NAMALWA (cell line): ENCODE data around the gene YEATS4.
"Not testable (repeated sequence)": the region's sequence is repeated elsewhere in the genome, so short reads cannot be mapped to it uniquely, and the experiment has no call there.

Experiments used
- DNase-seq: peaks from one replicate; pipeline ENCODE4 v3.0.0-alpha.2; 2015; ENCODE audit warnings: low spot score

The YEATS4 gene

GRCh38 chr12:69359531-69360347 lies at the start of gene YEATS4:
YEATS4 (plus strand) TSS chr12:69359743; CDS start chr12:69359973, 230 bp downstream.
- peak; percentile 93 for DNase-seq

GRCh38 chr12:69313209-69313608 lies 46.3 kb upstream of the YEATS4 start:
- no peak for DNase-seq

- not testable (repeated sequence) for DNase-seq
These were observed 42.8 kb upstream of the YEATS4 start for GRCh38 chr12:69316784-69317183.

- DNase-seq, result not testable (repeated sequence)
These were observed 42.3 kb upstream of the YEATS4 start for GRCh38 chr12:69317233-69317632.

- no peak for DNase-seq
These were observed 41.3 kb upstream of the YEATS4 start for GRCh38 chr12:69318225-69318624.

- peak; percentile 15 for DNase-seq
These were observed 38.2 kb upstream of the YEATS4 start for GRCh38 chr12:69321351-69321750.

- DNase-seq, result peak; percentile 19
These were observed 34.6 kb upstream of the YEATS4 start for GRCh38 chr12:69324797-69325466.

- DNase-seq, result no peak
These were observed 31.1 kb upstream of the YEATS4 start for GRCh38 chr12:69328426-69328825.

- peak; percentile 68 for DNase-seq
These were observed 29.7 kb upstream of the YEATS4 start for GRCh38 chr12:69329669-69330428.

- DNase-seq, result peak; percentile 69
These were observed 28.8 kb upstream of the YEATS4 start for GRCh38 chr12:69330475-69331473.

GRCh38 chr12:69331519-69331908 lies 28.0 kb upstream of the YEATS4 start:
- DNase-seq, result no peak

- DNase-seq, result no peak
These were observed 27.4 kb upstream of the YEATS4 start for GRCh38 chr12:69331909-69332684.

- no peak for DNase-seq
These were observed 26.7 kb upstream of the YEATS4 start for GRCh38 chr12:69332815-69333358.

GRCh38 chr12:69334158-69334557 lies 25.4 kb upstream of the YEATS4 start:
- DNase-seq, result no peak

GRCh38 chr12:69337311-69338090 lies 22.0 kb upstream of the YEATS4 start:
- DNase-seq, result peak; percentile 32

GRCh38 chr12:69338120-69338859 lies 21.3 kb upstream of the YEATS4 start:
- peak; percentile 46 for DNase-seq

GRCh38 chr12:69338936-69339335 lies 20.6 kb upstream of the YEATS4 start:
- DNase-seq, result no peak

GRCh38 chr12:69339999-69340398 lies 19.5 kb upstream of the YEATS4 start:
- no peak for DNase-seq

- no peak for DNase-seq
These were observed 18.2 kb upstream of the YEATS4 start for GRCh38 chr12:69341328-69341727.
